Panc1 (cell line): Measurements from ENCODE around the gene ZNF35. TPM values are rescaled to one million over a fixed set of nuclear protein-coding genes. Genes with fewer than 3 reads are reported as not detected.
A peak's percentile ranks its signal among the peaks of the same experiment; 100 is the strongest.

ENCODE experiments used
- ATAC-seq: fragments of 200-7000 bp; cut with Tn5 transposase; 2 replicates; pipeline ENCODE4 v1.9.1; 2020; ENCODE audit warnings: mild to moderate bottlenecking, moderate library complexity
- BruUV-seq: library from RNA; stranded (reverse); fragments of 400-500 nt; replicated peaks from 2 replicates; lab custom pipeline; 2021; lab: Mats Ljungman, UMichigan
- CTCF ChIA-PET: fragments of 300-600 bp; sonication (Branson Sonifier 250); formaldehyde crosslinking; loops from one replicate; lab custom pipeline; 2022; ENCODE audit warnings: antibody characterized with exemption; lab: Charles Lee
- POLR2A ChIA-PET: fragments of 300-600 bp; sonication (Branson Sonifier 250); formaldehyde crosslinking; loops from one replicate; lab custom pipeline; 2022; ENCODE audit warnings: antibody characterized with exemption; lab: Charles Lee
- DNase-seq: peaks from one replicate; pipeline ENCODE4 v3.0.0-alpha.2; 2010; ENCODE audit warnings: low read depth, low spot score
- H3K27ac ChIP-seq: 2 replicates; pipeline ENCODE4 v1.5.1; 2011; ENCODE audit warnings: mild to moderate bottlenecking, low read length, inconsistent platforms
- H3K27me3 ChIP-seq: fragments of 200-500 bp; sonication (Bioruptor generic); 2 replicates; pipeline ENCODE4 v1.6.0; 2014; ENCODE audit warnings: low read length, inconsistent platforms; ENCODE audit not compliant: control insufficient read depth, insufficient read depth
- H3K36me3 ChIP-seq: fragments of 200-500 bp; sonication (Bioruptor generic); 2 replicates; pipeline ENCODE4 v1.5.1; 2014; ENCODE audit warnings: inconsistent platforms, mild to moderate bottlenecking, low read length, moderate library complexity; ENCODE audit not compliant: control insufficient read depth, insufficient read depth
- H3K4me1 ChIP-seq: 2 replicates; pipeline ENCODE4 v1.5.1; 2011; ENCODE audit warnings: inconsistent platforms, mild to moderate bottlenecking, low read length, moderate library complexity; ENCODE audit not compliant: control insufficient read depth, insufficient read depth
- H3K4me3 ChIP-seq, 2 experiments: 2 replicates each; pipeline ENCODE4 v1.5.1; 2011 to 2012; ENCODE audit warnings: low read depth in 2 of 2, low read length in 2 of 2, mild to moderate bottlenecking in 2 of 2, inconsistent platforms in 1 of 2, moderate library complexity in 1 of 2
- H3K9me3 ChIP-seq: fragments of 200-500 bp; sonication (Bioruptor generic); 2 replicates; pipeline ENCODE4 v1.5.1; 2014; ENCODE audit warnings: low read depth, mild to moderate bottlenecking, inconsistent platforms, low read length, moderate library complexity; ENCODE audit not compliant: control insufficient read depth, insufficient read depth
- CTCF ChIP-seq: fragments of 450-650 bp; IDR thresholded peaks from 2 replicates; pipeline ENCODE4 v1.5.1; 2017; ENCODE audit warnings: mild to moderate bottlenecking
- POLR2AphosphoS5 ChIP-seq: IDR thresholded peaks from 2 replicates; pipeline ENCODE4 v1.6.1; 2012; ENCODE audit warnings: mild to moderate bottlenecking, low read depth, low read length, moderate library complexity
- REST ChIP-seq, 2 experiments: IDR thresholded peaks; 2 replicates each; pipeline ENCODE4 v1.6.1; 2011 to 2012; ENCODE audit warnings: low read depth in 2 of 2, control low read depth in 1 of 2, low read length in 1 of 2, mild to moderate bottlenecking in 1 of 2, moderate library complexity in 1 of 2; ENCODE audit not compliant: insufficient read depth in 1 of 2
- SIN3A ChIP-seq: IDR thresholded peaks from 2 replicates; pipeline ENCODE4 v1.6.1; 2012; ENCODE audit warnings: low read depth, mild to moderate bottlenecking, low read length, moderate library complexity, borderline replicate concordance; ENCODE audit not compliant: insufficient read depth
- TCF7L2 ChIP-seq: IDR thresholded peaks from 2 replicates; pipeline ENCODE4 v1.6.1; 2011; ENCODE audit warnings: mild to moderate bottlenecking, low read depth, low read length, inconsistent platforms
- in situ Hi-C: cut with HindIII; loops from 2 replicates; pipeline ENCODE4 v1.10.0; 2016; ENCODE audit warnings: low sequenced_read_pairs, low pct_unique_long_range_greater_than_20kb
- intact Hi-C: fragments of 100-400 bp; cut with micrococcal nuclease; formaldehyde crosslinking; loops from one replicate; pipeline ENCODE4 v1.10.0; 2022; ENCODE audit not compliant: unreplicated experiment
- total RNA-seq: library from RNA; stranded (reverse); gene quantifications from one replicate; pipeline ENCODE4 v1.2.1, GENCODE V29; 2021; ENCODE audit not compliant: unreplicated experiment

The ZNF35 gene
- total RNA-seq, 1 experiment from 2014 or later: 9.3 TPM

GRCh38 chr3:44624749-44625480 is 23.6 kb upstream of the ZNF35 start, which contains the start of gene ZNF197 (continued):
- peak; percentile 83 for TF ChIP-seq POLR2AphosphoS5

GRCh38 chr3:44628716-44629115 is 19.8 kb upstream of the ZNF35 start:
- ChIA-PET POLR2A (no interaction called here), CTCF (no interaction called here)
- TF ChIP-seq SIN3A (no peak), CTCF (no peak), TCF7L2 (no peak), REST (IDR thresholded peaks at IDR 0.05; ENCODE audit: insufficient read depth in 1 of 2, low read depth in 2 of 2, low read length in 1 of 2) (no peak), POLR2AphosphoS5 (no peak)
- no peaks in the 10 kb centered on the region for H3K9me3 ChIP-seq
- intact Hi-C loops: loop anchor here (10.0 kb wide), 1 partner anchor 94 kb away; no protein-coding TSS in a partner anchor
- ATAC-seq (no peak), DNase-seq (no peak)
- 0 out of 2 replicates have a peak, but pooled peaks cover 2% of the 10 kb centered on the region for H3K4me1 ChIP-seq
- in situ Hi-C loops: no loop called here
- no peak overlapping the region for H3K4me3 ChIP-seq
- H3K27ac ChIP-seq: no peak overlapping the region
- no peaks in the 10 kb centered on the region for H3K27me3 ChIP-seq
- peaks cover 4% of the 10 kb centered on the region; the same call in 1 of the 2 replicates for H3K36me3 ChIP-seq
- BruUV-seq: no TSS peak

GRCh38 chr3:44632193-44632592 is 16.3 kb upstream of the ZNF35 start:
- Histone ChIP-seq H3K27me3 (no peaks in the 10 kb centered on the region), H3K9me3 (peaks cover 14% of the 10 kb centered on the region; the same call in 1 of the 2 replicates), H3K4me3 (no peak overlapping the region), H3K4me1 (no peaks in the 10 kb centered on the region), H3K36me3 (no peaks in the 10 kb centered on the region), H3K27ac (no peak overlapping the region)
- BruUV-seq: no TSS peak
- intact Hi-C loops (no loop called here), in situ Hi-C loops (no loop called here)
- DNase-seq: no peak
- TF ChIP-seq SIN3A: no peak
- TF ChIP-seq TCF7L2: no peak
- ChIA-PET POLR2A (no interaction called here), CTCF (no interaction called here)
- ATAC-seq: no peak
